HUDEP-2 (cell line): ENCODE data around the gene GRHL3.

ENCODE experiments used
- DNase-seq, 76 experiments: peaks; one replicate each; lab custom pipeline; 2025; ENCODE audit not compliant: unreplicated experiment in 76 of 76; lab: John Stamatoyannopoulos, UW

The GRHL3 gene

DNA sequence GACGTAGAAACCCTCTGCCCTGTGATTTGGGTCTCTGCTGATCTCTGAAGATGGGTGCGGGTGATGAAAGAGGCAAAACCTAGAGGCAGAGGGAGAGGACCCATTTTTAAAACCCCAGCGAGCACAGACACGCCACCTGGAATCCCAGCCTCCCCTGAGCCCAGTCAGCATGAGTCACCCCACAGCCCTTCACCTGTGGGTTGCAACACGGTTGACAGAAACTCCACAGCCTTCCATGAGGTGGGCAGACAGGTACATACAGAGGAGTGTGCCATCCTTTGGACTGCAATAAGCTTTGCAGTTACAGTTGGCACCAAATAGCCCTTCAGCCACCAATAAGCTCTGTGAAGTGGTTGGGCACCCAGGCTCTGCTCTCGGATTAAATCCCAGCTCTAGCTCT is 2.1 kb upstream of the GRHL3 start:
- no peak for DNase-seq

DNA sequence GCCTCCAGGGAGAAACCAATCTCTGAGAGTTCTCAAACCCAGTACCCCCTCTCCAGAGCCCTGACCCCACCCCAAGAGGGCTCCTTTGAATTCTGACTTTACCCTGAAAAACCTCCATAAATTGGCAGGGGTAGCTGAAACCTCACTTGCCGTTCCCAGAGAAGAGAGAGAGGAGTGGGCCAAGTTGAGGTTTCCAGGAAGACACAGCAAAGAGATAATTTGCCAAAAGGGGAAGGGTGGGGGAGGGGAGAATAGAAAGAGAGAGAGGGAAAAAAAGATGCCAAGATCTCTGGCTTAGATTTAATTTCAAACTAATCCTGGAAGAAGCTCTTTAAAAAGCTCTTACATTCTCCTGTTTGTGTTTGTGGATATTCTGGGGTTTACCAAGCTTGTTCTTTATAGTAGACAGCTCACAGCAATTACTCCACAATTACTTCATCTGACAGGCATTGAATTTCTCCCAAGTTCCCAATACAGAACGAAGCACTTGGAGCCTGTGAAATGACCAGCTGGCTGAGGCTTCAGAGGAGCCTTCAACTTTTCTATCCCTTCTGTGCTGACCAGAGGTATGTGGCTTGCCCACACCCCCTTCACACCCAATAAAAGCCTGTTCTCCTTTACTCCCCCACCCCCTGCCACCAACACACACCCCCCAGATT is 1.1 kb upstream of the GRHL3 start:
- DNase-seq = no peak

DNA sequence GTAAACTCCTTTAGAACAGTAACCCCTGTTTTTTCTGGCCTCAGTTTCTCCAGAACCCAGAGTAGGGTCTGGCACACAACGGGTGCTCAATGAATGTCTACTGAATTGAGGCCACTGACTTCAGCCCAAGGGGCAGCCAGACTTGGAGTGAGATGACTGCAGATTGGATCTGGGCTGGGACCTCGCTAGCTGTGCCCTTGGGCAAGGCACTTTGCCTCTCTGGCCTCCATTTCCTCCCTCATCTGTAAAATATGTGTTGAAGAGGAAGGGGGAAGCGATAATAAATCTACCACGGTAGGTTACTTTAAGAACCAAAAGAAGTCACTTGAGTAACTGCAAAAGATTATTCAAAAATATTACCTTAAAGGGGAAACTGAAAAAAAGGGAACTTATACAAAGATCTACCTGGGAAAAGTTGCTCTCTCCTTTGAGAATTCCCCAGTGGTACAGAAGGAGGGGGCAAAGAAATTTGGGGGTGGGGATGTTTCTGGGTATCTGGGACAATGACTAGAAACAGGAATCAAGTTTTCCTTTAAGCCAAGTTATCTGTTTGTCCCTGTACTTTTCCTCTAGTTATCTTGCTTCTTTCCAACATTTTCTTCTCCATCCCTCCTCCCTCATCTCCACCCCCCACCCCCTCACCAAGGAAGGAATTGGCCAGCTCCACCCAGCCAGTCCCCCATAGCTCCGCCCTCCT is 394 bp upstream of the GRHL3 start:
- no peak for DNase-seq

DNA sequence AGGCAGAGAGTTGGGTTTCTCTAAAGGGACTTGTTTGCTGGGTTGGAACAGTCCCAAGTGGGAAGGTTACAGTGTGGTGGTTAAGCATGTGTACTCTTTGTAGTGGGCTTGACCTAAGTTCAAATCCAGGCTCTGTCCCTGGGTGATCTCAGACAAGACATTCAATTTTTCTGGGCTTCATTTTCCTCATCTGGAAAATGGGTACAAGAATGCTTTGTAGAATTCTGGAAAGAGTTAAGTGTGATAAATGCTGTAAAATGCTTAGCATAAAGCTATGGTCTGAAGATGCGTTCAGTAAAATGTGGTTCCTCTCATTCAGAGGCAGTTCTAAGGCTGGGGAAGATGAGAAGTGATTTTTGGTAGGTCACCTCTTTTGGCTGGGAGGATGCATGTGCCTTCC is 805 bp downstream of the GRHL3 start:
- DNase-seq = no peak

DNA sequence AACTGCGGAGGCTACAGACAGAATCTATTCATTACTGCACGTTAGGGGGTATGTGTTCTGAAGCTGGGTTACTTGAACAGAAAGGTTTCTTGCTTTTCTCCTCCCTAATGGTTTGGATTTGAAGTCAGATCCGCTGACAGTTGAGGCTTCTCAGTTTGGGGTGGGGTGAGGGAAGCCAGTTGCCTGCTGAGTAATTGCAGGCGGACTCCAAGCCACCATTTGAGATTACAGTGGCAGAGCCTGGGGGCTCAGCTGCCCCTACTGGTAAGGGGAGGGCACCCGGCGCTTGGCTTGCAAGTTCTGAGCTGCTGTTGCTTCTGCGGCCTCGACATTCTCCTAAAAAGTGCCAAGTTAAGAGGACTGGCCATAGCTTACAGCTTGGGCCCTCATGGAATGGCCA is 2.0 kb downstream of the GRHL3 start:
- no peak for DNase-seq

DNA sequence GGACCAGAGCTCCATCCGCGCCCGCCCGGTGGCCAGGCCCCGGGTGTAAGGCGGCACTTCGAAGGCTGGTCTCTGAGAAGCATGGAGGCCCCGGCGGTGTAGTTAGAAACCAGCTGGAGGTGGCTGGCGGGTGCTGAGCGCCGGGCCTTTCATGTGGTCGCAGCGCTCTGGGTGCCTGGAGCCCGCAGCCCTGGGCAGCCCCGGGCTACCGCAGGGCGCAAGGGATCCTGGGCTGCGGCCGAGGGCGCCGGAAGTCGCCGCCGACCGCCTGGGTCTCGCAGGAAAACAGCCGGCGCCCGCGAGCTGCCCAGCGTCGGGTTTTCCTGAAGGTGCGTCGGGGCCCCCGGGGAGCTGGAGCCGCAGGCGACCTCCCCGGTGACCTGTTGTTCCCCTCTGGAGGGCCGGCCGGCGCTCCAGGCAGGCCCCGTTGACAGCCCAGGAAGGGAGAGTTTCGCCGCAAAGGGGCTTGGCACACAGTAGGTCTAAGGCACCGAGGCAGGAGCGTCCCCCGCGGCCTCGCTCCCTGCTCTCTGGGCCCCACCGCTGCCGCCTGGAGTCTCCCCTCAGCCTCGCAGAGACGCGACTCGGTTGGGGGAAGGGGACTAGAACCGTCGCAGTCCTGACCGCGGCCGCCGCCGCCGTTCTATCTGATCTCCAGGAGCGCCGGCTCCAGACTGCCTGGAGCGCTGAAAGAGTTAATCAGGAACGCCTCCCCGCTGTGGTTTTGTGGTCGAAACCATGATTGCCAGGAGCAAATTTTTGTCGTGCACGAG is 2.7 kb downstream of the GRHL3 start:
- peak in 54 of 76 experiments; percentile 2 to 62 (median 31) for DNase-seq

DNA sequence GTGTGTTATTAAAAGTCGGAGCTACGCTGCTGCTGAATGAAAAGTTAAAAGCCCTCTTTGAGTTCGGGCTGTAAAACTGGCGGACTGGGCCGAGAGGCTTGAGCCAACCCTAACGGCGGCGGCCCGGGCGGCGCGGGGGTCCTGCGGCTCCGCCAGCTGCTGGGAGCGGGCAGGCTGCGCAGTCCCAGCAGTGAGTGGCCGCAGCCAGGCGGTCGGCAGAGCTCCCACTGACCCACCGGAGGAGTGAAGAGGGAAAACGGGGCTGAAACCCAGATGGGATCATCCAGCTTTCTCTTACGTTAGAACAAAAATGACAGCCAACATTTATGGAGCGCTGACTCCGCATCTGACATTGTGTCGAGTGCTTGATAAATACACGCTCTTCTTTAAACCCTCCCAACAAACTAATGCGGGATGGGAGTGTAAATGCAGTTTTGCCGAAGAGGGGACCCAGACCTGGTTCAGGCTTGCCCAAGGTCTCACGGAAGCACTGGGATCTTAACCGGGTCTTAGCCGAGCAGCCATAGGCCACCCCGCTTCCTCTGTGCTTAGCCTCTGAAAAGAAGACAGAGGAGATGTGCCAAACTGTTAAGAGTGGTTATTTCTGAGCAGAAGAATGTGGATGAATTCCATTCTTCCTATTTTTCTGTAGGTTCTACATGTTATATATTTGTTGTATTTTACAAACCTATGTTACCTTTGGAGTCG is 3.5 kb downstream of the GRHL3 start:
- DNase-seq = no peak

DNA sequence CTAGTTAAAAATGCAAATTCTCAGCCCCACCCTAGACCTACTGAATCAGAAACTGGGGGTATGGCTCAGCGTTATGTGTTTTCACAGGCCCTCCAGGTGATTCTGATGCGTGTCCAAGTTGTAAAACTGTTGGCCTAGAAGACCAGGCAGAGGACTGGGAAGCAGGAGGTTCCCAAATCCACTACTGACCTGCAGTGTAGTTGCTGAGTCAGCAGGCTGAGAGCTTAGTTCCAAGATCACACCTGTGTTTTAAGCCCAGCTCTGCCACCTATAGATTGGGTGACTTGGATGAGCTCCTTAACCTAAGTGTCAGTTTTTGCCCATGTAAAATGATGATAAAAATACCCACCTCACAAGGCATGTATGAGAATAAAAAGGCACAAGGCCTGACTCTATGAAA is 4.1 kb downstream of the GRHL3 start:
- DNase-seq = no peak

DNA sequence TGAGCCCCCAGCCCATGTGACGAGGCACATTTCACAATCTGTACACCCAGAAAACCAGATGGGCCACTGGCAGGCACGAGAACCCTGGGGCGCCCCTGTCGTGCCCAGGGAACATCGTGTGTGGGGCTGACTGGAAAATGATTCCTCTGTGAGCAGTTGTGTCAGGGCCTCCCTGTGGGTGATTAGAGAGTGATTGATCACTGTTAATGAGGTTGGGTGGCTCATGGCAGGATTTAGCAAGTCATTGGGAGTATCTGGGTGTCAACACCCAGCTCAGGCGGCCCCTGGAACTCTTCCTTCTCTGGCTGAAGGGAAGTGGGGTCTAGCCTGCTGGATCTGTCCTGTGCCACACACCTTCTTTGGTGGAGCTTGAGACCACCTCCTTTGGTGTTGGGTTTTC is 5.7 kb downstream of the GRHL3 start:
- DNase-seq = no peak

DNA sequence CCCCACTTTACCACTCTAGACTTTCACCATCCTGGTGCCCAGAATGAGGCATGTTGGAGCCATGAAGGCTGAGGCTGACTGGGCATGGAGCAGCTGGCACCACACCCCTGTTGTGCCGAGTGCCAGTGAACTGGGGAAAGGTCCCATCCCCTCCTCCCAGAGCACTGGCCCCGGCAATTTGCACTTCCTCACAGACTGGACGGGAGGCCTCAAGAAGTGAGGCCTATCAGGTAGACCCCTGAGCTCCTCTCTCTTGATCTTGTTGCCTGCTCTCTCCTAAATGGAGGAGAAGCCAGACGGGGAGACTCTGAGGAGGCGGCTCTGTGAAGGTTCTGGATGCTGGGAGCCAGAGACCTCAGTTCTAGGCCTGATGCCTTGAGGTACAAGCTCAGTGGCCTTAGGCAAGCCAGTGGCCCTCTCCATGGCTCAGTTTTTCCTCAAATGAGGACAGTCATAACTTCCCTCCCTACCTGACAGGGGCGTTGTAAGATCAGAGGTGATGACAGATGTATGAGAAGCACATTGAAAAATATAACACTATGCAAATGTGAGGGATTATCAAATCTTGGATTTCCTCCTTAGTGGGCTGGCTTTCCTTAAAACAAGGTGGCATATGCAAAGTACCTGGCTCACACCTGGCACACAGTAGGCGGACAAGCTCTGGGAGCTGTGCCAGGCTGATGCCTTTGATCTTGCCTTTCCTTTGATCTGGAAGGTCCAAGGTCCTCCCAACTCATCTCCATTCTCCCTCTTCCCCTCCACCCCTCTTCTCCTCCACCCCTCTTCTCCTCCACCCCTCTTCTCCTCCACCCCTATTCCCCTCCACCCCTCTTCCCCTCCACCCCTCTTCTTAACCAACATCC is 6.7 kb downstream of the GRHL3 start:
- no peak for DNase-seq

DNA sequence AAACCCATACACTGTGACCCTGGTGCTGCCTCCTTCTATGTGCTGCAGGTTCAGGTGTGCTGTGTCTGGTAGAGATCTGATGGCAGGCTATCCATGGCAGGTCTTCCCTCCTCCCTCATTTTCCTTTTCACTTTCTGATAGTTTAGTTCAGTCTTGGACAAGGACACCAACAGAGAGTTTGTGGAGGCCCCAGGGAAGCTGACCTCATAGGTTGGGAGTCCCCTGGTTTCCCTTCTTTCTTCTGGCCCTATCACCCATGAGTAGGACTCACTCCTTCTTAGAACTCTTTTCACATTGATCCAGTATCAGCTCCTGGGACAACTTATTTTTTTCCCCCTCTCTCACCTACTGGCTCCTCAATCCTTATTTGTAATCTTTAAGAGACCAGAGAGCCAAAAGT is 8.3 kb downstream of the GRHL3 start:
- DNase-seq = no peak

DNA sequence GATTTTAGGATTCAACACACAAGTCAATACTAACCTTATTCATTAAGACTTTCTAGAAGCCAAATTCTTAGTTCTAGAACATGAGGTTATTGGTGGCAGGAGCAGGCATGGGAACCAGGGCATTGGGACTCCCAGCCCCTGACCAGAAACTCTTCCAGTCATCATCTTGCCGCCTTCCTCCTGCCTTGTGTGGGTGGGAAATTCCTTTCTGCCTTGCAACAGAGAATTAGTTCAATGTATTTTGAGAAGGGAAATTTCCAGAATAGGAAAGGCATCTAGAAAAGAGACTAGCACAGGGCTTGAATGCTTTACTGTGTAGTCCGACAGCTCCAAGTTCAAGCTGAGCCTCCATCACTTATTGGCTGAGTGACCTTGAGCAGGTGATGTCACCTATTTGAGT is 8.7 kb downstream of the GRHL3 start:
- no peak for DNase-seq

DNA sequence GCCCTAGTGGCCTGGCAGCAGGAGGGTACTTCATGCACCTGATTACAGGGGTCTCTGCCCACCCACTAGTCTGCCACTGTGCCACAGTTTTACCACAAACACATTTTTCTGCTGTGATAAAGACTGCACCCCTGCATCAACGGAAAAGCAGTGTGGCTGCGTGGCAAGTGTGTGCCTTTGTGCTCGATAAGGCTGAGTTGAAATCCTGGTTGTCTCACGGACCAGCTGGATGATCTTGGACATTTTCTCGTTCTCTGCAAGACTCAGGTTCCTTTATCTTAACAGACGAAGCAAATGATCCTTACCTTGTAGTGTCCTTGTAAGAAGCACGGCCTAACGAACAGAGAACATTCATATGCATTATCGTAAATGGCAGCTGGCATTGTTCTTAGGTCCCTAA is 10.2 kb downstream of the GRHL3 start:
- DNase-seq = peak in 4 of 76 experiments; percentile 6 to 45 (median 20)

DNA sequence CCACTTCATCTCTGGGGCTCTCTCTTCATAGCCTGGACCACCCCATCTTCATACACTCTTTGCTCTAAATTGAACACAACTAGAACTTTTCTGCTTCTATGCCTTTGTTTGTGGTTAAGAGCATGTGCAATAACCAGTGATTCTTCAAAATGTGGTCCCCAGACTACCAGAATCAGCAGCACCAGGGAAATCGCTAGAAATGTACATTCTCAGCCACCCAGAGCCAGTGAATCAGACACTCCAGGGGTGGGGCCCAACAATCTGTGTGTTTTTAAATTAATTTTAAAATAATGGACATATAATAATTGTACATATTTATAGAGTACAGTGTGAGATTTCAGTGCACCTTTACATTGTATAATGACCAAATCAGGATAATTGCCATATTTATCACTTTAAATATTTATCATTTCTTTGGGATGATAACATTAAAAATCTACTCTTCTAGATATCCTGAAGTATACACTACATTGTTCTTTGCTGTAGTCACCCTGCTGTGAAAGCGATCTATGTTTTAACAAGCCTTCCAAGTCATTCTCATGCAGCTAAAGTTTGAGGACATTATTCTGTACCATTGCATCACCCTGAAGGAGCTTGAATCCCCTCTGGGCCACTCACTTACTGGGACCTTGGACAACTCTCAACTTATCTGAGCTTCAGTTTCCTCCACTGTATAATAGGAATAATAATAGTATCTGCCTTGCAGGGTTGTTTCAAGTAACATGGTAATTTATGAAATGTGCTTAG is 10.8 kb downstream of the GRHL3 start:
- DNase-seq = no peak

DNA sequence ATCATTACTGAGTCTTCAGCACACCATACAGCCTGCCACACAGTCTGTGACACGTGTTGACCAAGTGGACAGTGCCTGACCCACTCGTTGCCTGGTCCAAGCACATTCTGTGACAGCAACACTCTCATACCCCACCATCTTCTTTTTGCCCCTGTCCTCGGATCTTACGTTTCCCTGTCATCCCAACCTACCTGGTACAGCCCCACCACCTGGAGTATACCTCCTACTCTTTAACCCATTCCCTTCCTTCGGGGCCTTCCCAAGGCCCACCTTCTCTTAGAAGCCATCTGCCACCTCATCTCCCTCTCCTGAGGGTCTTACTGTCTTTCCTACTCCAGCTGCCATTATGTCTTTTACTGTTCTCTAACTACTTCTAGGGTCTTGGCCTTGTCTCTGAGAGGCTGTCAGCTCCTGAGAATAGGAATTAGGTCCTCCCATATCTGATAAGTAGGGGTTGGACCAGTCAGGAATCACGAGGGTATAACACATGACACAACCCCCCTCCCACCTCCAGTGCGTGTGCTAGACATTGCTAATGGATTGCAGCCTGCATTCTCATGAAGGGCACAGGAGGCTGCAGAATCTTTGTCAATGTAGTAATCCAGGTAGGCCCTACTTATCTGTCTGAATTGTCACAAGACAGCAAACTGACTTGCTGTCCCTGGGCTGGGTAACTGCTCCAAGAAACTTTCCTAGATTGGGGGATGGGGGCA is 13.0 kb downstream of the GRHL3 start:
- DNase-seq = no peak

DNA sequence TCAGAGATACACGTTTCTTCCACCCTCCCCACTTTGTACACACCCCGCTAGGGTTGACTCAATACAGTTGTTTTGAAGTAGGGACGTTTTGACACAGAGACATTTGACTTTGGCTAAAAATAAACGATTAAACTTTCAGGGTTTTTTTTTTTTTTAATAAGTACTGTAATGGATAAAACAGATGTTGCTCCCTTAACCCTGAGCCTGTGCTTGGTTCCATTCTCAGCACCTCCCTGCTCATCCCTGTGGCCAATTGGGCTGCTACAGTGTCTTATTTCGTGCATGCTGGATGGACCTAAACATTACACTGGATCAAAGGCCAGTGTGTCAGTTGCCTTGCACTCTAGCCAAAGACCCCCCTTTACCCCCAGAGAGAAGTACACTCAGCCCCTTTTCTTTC is 16.9 kb downstream of the GRHL3 start:
- DNase-seq = no peak

DNA sequence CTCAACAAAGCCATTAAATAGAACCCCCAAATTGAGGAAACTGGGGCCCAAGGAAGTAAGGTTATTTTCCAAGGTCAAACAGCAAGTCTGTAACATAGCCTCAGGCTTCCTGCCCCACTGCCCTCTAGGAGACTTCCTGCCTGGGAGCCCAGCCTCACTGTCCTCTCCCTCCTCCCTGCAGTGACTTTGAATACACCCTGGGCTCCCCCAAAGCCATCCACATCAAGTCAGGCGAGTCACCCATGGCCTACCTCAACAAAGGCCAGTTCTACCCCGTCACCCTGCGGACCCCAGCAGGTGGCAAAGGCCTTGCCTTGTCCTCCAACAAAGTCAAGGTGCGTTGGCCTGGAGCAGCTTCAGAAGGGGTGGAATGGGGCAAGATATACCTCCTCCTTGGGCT is 18.3 kb downstream of the GRHL3 start:
- DNase-seq = no peak

DNA sequence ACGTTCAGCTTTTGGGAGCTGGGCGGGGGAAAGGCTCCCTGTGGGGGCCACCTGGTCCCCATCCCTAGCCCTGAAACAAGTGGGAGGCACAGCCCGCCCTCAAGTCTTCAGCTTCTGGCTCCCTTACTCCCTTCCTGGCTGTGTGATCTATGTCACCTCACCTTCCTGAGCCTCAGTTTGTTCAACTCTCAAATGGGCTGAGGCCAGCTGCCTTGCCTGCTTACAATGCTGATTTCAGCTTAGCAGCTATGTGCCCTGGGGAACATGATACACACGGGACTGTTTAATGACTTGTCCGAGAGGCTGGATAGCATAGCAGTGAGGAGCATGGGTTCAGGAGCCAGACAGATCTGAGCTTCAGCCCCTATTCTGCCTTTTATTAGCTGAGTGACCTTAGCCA is 19.3 kb downstream of the GRHL3 start:
- no peak for DNase-seq

DNA sequence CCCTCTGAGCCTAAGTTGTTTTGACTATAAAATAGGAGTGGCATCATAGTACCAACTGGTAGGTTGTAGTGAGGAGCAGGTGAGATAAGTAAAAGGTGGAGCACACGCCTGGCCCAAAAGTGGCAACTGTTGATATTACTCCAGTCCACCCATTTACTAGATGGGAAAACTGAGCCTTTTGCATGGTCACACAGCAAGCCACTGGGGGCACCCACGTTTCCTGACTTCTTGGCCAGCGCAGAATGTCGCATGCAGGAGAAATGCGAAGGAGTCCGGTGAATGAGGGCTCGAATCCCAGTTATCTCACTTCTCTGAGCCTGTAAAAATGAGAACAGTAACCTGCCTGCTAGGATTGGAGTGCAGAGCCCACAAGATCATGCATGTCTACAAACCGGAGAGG is 20.8 kb downstream of the GRHL3 start:
- no peak for DNase-seq
